ENCODE data around the gene HOATZ.

The HOATZ gene

DNA sequence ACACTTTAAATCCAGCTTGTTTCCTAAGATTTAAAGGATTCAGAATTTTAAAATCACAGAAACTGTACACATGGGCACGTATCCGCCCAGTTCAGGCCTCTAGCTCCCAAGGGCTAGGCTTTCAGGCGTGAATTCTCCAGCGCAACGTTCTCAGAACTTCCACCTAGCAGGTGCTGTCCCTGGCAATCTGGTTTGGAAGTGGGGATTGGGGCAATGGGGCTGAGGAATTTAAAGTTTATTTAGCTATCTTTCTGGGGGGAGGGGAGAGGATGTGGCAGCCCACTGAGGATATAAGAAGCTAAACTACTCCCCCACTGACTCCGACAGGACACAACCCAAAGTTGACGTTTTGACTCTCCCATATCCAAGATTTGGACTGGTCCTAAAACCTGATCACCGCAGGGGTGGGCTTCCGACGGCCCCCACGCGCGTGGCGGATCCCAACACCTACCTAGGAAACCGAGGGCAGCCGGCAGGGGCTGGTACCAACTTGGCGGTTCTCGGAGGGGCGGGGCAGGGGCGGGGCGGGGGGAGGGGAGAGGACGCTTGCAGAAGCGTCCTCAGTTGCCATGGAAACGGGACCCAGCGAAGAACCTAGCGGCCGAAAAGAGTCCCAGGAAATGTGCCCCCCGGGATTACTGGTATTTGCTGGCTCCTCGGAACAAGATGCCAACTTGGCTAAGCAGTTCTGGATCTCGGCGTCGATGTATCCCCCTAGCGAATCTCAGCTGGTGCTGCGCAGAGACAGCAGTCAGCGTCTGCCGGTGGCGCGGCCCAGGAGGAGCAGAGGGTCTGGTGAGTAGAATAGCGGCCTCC, at the start of gene HOATZ:
Gene HOATZ, plus strand, starts transcription at position 563 of the 816 bp plus-strand sequence. Its CDS starts 7 bp downstream, at position 570.
- DNase-seq (ENCODE audit: low spot score) = peak; percentile 11

DNA sequence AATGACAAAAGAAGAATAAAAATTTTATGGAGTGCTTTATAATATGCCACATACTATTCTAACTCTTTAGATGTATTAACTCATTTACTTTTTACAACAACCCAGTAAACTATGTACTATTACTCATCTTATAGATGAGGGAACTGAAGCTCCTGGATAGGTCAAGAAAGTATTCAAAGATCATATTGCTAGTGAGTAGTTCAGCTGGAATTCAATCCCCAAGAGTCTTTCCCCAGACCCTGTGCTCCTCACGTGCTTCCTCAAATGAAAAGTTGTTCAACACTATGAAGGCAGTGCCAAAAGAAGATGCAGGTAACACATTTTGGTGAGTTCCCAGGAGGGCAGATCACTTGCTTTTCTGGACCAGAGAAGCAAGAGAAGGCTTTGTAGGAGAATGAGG, 49.2 kb upstream of the HOATZ start:
- no peak for DNase-seq (ENCODE audit: low spot score)

DNA sequence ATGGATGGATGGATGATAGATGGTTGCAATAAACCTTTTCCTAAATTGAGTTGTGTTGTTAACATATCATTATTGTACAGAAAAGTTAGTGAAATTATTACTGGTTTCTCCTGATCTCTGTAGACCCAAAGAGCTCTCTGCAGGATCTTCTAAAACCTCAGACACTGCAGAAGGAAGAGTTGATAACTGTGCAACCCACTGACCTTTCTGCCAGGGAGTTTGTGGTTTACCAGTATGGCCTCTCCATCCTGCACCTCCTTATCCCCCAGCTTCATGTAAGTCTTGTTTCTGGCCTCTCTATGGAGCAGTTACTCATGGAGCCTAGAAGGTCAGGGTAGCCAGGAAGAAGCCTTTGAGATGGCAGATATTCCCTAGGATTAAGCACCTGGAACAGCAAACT, 48.0 kb upstream of the HOATZ start:
- DNase-seq (ENCODE audit: low spot score) = no peak

DNA sequence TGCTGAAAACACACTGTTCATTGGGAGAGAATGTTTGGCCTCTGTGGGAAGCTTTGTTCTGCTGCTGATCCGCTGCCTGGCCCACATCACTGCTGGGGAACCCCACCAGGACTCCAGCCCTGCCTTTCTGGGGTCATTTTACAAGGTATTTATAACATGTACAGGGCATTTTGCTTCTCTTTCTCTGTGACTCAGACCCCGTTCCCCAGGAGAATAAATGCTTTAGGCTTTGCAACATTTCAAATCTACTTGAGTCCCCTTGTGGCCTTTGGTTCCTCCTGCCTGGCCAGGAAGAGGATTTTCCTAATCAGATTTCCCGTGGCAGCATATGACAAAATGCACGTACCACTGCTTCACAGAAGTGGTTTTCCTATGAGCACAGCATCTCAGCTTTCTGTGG, 45.4 kb upstream of the HOATZ start:
- DNase-seq (ENCODE audit: low spot score) = no peak

DNA sequence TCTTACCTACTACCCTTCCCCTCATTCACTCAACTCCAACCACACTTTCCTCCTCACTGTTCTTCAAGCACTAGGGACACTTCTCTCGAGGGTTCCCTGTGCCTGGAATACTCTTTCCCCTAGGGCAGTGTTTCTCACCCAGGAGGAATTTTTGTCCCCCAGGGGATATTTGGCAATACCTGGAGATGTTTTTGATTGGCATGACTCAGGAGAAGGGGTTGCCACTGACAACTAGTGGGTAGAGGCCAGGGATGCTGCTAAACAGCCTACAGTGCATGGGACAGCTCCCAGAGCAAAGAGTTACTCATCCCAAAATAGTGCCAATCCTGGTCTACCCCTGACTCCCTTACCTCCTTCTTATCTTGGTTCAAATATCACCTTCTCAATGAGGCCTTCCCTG, 42.4 kb upstream of the HOATZ start:
- no peak for DNase-seq (ENCODE audit: low spot score)

DNA sequence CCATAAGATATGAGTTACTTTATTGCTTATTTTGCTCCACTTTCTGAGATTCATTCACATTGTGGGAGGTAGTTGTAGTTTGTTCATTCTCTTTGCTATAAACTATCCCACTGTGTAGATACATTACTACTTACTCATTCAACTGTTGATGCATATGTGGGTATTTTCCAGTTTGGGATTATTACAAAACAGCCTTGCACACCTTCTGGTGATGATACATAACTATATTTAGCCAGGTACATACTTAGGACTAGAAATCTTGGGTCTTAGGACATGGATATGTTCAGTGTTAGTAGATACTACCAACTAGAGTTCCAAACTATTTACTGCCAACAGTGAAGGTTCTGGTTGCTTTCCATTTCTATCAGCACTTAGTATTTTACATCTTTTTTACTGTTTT, 40.1 kb upstream of the HOATZ start:
- no peak for DNase-seq (ENCODE audit: low spot score)

DNA sequence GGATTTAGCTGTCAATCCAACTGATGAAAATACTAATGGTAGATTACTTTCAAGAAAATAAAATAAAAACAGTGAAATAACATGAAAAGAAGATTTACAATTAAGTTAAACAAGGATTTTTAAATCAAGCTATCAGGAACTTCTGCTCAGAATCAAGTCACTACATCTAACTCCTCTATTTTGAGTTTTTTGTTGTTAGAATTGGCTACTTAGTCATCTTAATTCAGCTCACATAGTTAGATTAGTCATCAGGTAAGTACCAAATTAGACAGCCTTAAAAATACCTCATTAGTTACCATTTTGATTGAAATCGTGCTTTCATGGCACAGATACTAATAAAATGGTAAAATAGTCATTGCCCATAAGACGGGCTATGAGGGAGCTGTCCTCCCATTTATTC, 38.2 kb upstream of the HOATZ start:
- DNase-seq (ENCODE audit: low spot score) = no peak

DNA sequence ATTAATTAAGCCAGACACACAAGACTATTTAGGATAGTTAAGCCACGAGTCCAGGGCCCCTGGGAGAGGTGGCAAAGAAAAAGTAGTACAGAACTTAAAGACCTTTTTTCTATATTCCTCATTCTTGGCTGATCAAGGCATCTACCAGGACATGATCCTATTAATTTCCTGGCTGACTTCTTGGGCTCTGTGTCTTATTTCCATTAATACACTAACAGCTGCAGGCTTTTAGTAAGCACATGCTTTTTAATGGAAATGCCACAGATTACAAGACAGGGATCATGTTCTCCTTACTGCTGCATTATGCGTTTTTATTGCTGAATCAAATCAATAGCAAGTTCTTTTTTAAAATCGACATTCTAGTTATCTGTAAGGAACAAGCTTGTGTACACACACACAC, 37.6 kb upstream of the HOATZ start:
- no peak for DNase-seq (ENCODE audit: low spot score)

DNA sequence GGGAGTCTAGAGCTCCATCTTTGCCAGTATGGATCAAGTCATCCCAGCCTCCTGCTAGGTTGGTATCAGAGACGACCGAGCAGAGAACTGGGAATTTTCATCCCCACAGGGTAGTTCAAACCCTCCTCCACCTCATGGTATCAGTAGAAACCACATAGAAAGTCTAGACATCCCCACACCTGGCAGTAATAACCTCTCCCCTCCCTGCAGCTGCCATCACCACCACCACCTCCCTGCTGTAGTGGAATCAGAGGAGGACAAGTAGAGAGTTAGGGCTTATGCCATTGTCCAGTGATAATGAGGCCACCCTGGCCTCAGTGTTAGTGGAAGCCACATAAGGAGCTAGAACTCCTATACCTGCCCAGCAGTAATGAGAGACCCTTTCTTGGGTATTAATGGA, 36.7 kb upstream of the HOATZ start:
- no peak for DNase-seq (ENCODE audit: low spot score)

DNA sequence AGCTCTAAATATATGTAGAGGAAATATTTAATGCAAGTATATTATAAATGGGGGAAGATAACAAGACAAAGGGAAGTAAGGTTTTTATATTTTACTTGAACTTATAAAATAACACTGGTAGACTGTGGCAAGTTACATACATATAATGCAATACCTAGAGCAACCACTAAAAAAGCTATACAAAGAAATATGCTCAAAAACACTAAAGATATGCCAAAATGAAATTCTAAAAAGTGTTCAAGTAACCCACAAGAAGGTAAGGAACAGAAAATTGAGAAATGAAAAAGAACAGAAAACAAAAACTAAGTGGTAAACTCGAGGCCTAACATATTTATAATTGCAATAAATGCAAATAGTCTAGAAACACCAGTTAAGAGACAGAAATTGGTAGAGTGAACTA, 34.9 kb upstream of the HOATZ start:
- DNase-seq (ENCODE audit: low spot score) = no peak

DNA sequence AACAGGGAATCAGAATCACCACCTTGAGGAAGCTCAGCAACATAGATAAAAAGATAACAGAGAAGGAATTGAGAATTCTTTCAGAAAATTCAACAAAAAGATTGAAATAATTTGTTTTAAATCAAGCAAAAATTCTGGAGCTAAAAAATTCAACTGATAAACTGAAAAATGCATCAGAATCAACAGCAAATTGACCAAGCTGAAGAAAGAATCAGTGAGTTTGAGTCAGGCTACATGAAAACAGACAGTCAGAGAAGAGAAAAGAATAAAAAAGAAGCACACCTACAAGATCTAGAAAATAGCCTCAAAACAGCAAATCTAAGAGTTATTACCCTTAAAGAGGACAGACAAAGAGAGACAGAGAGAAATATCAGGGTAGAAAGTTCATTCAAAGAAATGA, 31.1 kb upstream of the HOATZ start:
- DNase-seq (ENCODE audit: low spot score) = no peak

DNA sequence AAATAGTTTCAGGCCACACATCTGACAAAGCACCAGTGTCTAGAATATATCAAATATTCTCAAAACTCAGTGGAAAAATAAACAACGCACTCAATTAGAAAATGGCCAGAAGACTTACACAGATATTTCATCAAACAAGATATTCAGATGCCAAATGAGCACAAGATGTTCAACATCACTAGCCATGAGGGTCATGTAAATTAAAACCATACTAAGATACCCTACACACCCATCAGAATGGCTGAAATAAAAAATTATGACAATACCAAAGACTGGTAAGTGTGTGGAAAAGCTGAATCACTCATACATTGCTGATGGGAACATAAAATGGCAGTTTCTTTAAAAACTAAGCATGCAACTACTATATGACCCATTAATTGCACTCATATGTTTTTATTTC, 24.1 kb upstream of the HOATZ start:
- DNase-seq (ENCODE audit: low spot score) = no peak

DNA sequence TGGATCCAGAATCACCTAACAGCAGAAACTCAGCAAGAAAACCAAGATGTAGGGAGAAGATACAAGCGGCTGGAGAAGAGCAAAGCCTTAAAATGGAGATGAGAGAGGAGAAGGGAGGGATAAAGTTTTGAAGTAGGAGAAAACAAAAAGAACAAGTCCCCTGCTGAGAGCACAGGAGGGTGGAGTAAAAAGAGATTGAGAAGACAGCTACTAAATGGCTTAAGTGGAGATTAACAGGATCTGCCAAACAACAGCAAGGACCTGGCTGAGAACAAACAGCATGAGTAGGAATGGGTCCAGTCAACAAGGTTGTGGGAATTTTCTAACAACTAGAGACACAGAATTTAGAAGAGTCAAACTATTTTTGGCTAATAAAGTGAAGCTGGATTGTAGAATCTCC, 20.5 kb upstream of the HOATZ start:
- DNase-seq (ENCODE audit: low spot score) = no peak

DNA sequence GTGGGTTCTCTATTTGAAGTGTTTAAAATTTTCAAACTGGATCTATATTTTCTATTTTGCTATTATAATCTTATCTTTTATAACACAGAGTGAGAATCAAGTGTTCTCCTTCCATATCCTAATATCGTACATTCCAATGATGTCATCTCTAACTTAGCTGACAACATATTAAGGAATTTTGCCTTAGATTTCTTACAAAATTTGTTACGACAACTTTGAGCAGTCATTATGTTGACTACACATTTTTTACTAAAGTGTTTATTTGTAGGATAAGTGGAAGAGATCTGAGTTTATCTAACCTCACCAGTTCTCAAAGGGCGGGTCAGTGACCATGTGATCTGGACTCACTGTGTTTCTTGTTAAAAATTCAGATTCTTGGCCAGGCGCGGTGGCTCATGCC, 15.1 kb upstream of the HOATZ start:
- no peak for DNase-seq (ENCODE audit: low spot score)

DNA sequence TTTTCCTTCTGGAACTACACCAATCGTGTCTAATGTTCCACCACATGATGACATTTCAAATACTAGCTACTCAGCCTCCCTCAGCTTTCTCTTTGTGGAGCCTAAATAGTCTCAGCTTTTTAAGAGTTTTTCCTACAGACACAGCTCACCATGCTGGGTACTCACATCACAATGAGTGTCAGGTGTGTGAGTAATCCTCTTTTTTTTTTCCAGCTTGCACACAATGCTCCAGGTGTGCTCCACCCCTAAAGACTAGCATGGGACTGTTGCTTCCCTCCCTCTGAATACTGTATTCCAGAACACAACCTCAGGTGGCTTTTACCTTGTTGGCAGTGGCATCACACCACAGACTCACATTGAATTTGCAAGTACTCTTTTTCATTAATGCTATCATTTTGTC, 14.1 kb upstream of the HOATZ start:
- DNase-seq (ENCODE audit: low spot score) = no peak

DNA sequence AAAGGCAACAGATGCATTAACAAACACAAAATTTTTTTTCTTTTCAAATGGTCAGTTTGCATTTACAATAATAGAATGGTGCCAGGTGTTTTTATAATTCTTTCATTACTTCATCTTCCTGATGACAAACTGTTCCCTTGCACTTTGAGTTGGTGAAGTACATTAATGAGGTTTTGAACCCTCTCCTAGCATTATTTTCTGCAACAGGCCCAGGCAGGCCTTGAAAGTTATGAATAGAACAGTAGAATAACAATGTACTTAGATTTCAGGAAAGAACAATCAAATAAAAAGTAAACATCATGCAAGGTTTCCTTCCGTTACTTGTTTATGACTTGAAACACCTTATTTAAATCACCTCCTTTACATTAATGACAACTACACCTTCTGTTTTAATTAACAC, 12.0 kb upstream of the HOATZ start:
- no peak for DNase-seq (ENCODE audit: low spot score)

DNA sequence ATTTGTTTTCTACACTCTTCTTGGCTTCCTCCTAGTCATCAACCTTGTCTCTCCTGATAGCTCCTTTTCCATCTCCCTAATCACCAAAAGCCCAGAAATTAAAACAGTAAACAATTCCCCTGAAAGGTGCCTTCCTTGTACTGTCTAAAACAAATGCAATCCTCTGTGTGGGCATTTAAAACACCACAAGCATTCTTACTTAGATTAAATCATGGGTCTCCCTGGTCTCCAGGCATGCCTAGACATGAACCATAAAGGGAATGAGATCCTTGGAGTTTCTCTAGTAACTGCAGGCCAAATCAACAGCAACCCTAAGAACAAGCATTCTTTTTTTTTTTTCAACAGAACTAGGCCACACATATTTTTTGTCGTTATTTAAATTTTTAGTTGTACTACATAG, 4.3 kb upstream of the HOATZ start:
- DNase-seq (ENCODE audit: low spot score) = no peak

DNA sequence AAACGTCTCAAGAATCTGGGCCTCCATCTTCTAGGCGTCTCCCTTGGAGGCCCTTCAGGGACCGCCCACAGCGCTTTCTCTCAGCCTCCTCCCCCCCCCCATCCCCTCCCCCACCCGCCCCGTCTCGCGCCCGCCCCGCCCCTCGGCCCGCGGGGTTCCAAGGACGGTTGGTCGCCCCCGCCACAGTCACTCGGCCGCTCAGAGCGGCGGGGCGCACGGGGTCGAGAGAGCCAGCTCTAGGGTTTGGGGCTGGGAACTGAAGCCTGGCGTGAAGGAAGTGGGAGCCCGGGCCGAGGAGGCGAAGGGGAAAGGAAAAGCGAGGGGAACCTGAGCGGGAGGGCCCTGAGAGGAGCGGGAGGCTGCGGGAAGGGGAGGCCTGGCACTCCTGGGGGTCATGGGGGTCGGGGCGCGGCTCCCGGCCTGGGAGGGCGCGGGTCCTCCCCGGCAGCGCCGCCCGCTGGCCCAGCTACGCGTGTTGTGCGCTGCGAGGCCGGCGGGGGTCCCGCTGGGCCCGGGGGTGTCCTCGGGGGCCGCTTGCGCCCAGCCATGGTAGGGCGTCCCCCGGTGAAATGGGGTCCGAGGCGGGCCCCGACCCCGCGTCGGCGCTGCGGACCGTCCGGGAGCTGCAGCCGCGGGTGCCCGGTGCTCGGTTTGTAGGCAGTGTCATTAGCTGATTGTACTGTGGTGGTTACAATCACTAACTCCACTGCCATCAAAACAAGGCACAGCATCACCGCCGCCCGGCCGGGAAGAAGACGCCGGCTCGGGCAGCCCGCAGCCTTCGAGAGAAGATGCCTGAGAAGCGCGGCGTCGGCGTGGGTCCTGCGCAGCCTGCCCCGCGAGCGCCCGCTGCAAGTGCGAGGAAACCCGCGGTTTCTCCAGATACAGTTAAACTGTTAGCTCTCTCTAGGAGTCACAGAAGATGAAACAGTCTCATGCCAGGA, 2.0 kb upstream of the HOATZ start, which contains the start of gene BTG4:
Gene BTG4, minus strand, starts transcription at position 91 of the 944 bp plus-strand sequence. CDS start 13,610 bp downstream, outside the sequence.
- peak; percentile 18 for DNase-seq (ENCODE audit: low spot score)

DNA sequence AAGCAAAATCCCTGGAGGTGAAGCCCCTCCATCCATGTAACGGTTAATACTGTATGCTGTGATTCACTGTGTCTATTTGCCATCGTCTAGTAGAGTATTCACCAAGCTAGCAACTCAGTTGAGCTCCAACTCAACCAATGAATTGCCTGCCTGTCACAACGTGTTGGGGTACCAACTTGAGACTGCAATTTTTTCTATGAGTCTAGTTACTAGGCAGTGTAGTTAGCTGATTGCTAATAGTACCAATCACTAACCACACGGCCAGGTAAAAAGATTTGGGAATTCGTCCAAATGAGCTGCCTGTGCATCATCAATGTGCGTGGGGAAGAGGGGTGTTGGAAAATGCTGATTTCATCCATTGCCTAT, 1.4 kb upstream of the HOATZ start:
- DNase-seq (ENCODE audit: low spot score) = no peak

DNA sequence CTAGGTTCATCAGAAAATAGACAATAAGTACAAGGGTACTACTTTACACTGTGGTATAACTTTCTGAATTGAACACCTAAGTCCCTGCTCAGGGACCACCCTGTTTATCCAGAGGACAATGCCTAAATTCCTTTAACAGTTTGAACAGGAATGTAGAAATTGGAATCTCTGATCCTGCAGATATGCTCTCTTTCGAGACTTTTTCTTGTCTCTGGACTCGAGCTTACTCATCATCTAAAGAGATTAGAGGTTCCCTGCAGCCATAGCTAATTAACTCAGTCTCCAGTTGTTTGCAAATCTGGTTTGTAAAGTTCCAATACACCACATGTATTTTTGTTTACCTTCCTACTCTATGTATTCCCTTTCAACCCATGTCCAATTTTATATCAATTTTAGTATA, 1.0 kb downstream of the HOATZ start:
- DNase-seq (ENCODE audit: low spot score) = no peak

DNA sequence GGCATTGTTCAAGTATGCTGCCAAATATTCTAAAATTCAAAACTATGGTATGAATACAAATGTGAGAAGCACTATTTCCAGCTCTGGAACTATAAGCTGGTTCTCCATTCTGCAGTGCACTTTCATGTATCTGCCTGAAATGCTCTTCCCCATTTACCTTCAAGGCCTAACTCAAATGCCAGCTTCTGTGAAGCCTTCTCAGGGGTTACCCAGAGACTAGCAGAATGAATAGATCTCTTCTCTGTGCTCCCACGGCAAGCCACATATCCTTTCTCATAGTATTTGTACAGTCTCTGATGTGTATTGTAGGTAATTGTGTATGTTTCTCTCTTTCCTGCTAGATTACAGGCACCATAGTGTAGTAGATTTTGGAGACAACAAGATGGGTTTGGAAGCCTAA, 4.1 kb downstream of the HOATZ start:
- DNase-seq (ENCODE audit: low spot score) = no peak

DNA sequence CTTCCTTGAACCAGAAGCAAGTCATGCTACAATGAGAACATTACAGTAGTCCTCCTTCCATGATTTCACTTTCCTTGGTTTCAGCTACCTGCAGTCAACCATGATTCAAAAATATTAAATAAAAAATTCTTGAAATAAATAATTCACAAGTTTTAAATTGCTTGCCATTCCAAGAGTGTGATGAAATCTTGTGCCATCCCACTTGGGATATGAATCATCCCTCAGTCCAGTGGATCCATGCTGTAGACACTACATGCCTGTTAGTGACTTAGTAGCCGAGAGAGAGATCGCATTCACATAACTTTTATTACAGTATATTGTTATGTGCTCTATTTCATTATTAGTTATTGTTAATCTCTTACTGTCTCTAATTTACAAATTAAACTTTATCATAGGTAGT, 6.0 kb downstream of the HOATZ start:
- DNase-seq (ENCODE audit: low spot score) = no peak

DNA sequence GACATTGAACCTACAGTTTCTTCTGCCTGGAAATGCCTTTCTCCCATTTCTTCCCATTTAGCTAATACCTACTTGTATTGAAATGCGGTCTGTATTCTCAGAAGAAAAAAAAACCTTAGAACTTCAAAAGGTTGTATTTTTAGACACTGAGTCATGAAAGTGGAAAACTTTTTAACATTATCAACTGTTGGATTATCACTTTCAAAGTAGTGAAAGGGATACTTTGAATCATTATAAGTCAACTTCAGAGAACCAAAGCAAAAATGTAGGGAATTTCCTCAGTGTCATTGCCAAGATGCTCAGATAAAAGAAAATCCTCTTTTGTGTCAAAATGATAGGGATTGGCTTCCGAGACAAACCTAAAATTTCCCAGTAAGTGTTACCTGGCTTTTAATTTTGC, 6.6 kb downstream of the HOATZ start:
- DNase-seq (ENCODE audit: low spot score) = no peak

All from germinal center (tissue), 1 donor.